Left lung (tissue), 10 donors: ENCODE results near the gene TCFL5. TPM values are rescaled to one million over a fixed set of nuclear protein-coding genes. Genes with fewer than 3 reads are reported as not detected.

Experiments used
- ATAC-seq: fragments of 200-7000 bp; cut with Tn5 transposase; one replicate; pipeline ENCODE4 v1.9.1; 2020; ENCODE audit warnings: moderate library complexity
- DNase-seq, 4 donors: peaks; one replicate each; pipeline ENCODE4 v3.0.0-alpha.2; 2013 to 2020
- H3K27ac ChIP-seq, 2 donors: fragments of 200-600 bp; sonication (generic) in 1 of 2; one replicate each; pipeline versions ENCODE4 v1.5.0 to v1.8.0; 2020 to 2021
- H3K27me3 ChIP-seq, 2 donors: fragments of 200-600 bp; sonication (generic) in 1 of 2; one replicate each; pipeline versions ENCODE4 v1.5.0 to v1.8.0; 2020 to 2021
- H3K36me3 ChIP-seq, 2 donors: fragments of 200-600 bp; sonication (generic) in 1 of 2; one replicate each; pipeline versions ENCODE4 v1.5.0 to v1.8.0; 2020 to 2021
- H3K4me1 ChIP-seq, 2 donors: fragments of 200-600 bp; one replicate each; pipeline ENCODE4 v1.8.0; 2021
- H3K4me3 ChIP-seq, 2 donors: fragments of 200-600 bp; sonication (generic) in 1 of 2; one replicate each; pipeline versions ENCODE4 v1.5.0 to v1.8.0; 2020 to 2021; ENCODE audit warnings: mild to moderate bottlenecking in 1 of 2
- H3K9me3 ChIP-seq, 2 donors: fragments of 200-600 bp; sonication (generic) in 1 of 2; one replicate each; pipeline versions ENCODE4 v1.5.0 to v1.8.0; 2020 to 2021
- intact Hi-C, 2 donors: fragments of 100-400 bp; cut with DNase I; formaldehyde crosslinking; loops; one replicate each; pipeline versions ENCODE4 v1.11.2 to v1.14.2; 2022
- polyA plus RNA-seq, 6 donors: library from polyadenylated mRNA; unstranded; fragments of 120-200 nt; gene quantifications; one replicate each; pipeline ENCODE4 v1.2.1, GENCODE V29; 2013; ENCODE audit not compliant: insufficient read length in 6 of 6
- total RNA-seq, 2 donors: library from RNA; stranded (reverse); fragmentation: NEBNext Ultra II Directional; extraction: Animal tissue kit (Norgen Biotek cat#: 25700); gene quantifications; one replicate each; pipeline ENCODE4 v1.2.1, GENCODE V29; 2021
- TF ChIP-seq, protein P1 (sequence below), 2 donors: fragments of 200-600 bp; sonication (generic) in 1 of 2; IDR thresholded peaks; one replicate each; pipeline versions ENCODE4 v1.5.0 to v1.8.0; 2021; ENCODE audit warnings: antibody characterized with exemption in 2 of 2
- donor health status: DM: no; HTN: yes; CAD: no.
- donor health status: DM: no; HTN: no; CAD: no.

Gene TCFL5
- total and polyA plus RNA-seq, 8 donors, result 7.4 to 13.7 (median 10.9) TPM

GRCh38 chr20:62820208-62820961 lies 41.2 kb downstream of the TCFL5 start:
- H3K36me3 ChIP-seq, result no peaks in the 10 kb centered on the region
- H3K27ac ChIP-seq, result no peak overlapping the region
- DNase-seq (no peak), ATAC-seq (no peak)
- H3K4me1 ChIP-seq, result peaks cover 30 to 40% of the 10 kb centered on the region in 2 donors
- H3K4me3 ChIP-seq, result no peak overlapping the region
- TF ChIP-seq, protein P1, sequence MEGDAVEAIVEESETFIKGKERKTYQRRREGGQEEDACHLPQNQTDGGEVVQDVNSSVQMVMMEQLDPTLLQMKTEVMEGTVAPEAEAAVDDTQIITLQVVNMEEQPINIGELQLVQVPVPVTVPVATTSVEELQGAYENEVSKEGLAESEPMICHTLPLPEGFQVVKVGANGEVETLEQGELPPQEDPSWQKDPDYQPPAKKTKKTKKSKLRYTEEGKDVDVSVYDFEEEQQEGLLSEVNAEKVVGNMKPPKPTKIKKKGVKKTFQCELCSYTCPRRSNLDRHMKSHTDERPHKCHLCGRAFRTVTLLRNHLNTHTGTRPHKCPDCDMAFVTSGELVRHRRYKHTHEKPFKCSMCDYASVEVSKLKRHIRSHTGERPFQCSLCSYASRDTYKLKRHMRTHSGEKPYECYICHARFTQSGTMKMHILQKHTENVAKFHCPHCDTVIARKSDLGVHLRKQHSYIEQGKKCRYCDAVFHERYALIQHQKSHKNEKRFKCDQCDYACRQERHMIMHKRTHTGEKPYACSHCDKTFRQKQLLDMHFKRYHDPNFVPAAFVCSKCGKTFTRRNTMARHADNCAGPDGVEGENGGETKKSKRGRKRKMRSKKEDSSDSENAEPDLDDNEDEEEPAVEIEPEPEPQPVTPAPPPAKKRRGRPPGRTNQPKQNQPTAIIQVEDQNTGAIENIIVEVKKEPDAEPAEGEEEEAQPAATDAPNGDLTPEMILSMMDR (IDR thresholded peaks at IDR 0.05), result no peak
- H3K9me3 ChIP-seq, result no peaks in the 10 kb centered on the region
- peaks cover 31 to 55% of the 10 kb centered on the region in 2 donors for H3K27me3 ChIP-seq
- intact Hi-C loops, result no loop called here

DNA sequence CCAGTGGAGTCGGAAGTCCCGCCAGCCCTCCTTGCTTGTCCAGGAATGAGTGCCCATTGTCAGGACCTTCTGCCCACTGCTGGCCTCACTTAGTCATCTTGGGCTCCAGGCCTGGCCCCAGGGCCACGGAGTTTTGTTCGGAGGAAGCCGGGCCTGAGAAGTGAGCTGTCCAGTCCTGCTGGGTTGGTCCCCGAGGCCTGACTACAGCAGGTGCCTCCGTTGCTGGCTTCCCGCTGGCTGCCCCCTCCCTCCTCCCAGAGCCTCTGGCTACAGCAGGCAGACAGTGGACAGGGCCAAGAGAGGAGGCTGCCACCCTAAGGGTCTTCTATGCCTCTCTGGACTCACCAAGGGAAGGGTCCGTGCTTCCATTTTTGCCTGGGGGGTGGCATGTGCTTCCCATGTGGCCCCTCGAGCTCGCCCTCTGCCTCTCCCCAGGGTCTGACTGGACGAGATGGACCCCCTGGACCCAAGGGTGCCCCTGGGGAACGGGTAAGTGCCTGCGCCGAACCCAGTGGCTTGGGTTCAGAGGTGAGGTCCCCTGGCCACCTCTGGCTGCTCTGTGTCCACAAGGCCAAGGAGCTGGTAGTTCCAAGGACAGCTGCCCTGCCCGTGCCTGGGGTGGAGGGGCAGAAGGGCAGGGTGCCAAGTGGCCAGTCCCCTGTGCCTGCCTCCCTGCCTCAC lies 42.0 kb downstream of the TCFL5 start:
- Histone ChIP-seq H3K27me3 (peaks cover 38 to 62% of the 10 kb centered on the region in 2 donors), H3K9me3 (no peaks in the 10 kb centered on the region), H3K4me3 (no peak overlapping the region), H3K36me3 (no peaks in the 10 kb centered on the region), H3K27ac (no peak overlapping the region), H3K4me1 (peaks cover 30 to 43% of the 10 kb centered on the region in 2 donors)
- ATAC-seq (no peak), DNase-seq (no peak)
- TF ChIP-seq, protein P1 (IDR thresholded peaks at IDR 0.05), result no peak
- intact Hi-C loops, result no loop called here

- H3K27me3 ChIP-seq, result peaks cover 39 to 69% of the 10 kb centered on the region in 2 donors
- no peaks in the 10 kb centered on the region for H3K9me3 ChIP-seq
- peak; percentile 9 for ATAC-seq
- intact Hi-C loops, result no loop called here
- H3K36me3 ChIP-seq, result peaks cover 0 to 5% of the 10 kb centered on the region in 2 donors
- peaks cover 25 to 43% of the 10 kb centered on the region in 2 donors for H3K4me1 ChIP-seq
- no peak overlapping the region for H3K27ac ChIP-seq
- TF ChIP-seq, protein P1 (IDR thresholded peaks at IDR 0.05), result no peak
- peak in 2 of 4 donors; percentile 69 to 87 for DNase-seq
- H3K4me3 ChIP-seq, result no peak overlapping the region
Observed at GRCh38 chr20:62818592-62819493, 42.8 kb downstream of the TCFL5 start.

- Histone ChIP-seq H3K9me3 (no peaks in the 10 kb centered on the region), H3K27me3 (peaks cover 39 to 69% of the 10 kb centered on the region in 2 donors), H3K27ac (no peak overlapping the region), H3K36me3 (peaks cover 0 to 13% of the 10 kb centered on the region in 2 donors), H3K4me3 (no peak overlapping the region), H3K4me1 (peaks cover 25 to 43% of the 10 kb centered on the region in 2 donors)
- intact Hi-C loops, result no loop called here
- TF ChIP-seq, protein P1 (IDR thresholded peaks at IDR 0.05), result no peak
- DNase-seq (no peak), ATAC-seq (no peak)
Observed at GRCh38 chr20:62817975-62818591, 43.5 kb downstream of the TCFL5 start.
